ENCODE data around the gene MEIS2.

Gene MEIS2

DNA sequence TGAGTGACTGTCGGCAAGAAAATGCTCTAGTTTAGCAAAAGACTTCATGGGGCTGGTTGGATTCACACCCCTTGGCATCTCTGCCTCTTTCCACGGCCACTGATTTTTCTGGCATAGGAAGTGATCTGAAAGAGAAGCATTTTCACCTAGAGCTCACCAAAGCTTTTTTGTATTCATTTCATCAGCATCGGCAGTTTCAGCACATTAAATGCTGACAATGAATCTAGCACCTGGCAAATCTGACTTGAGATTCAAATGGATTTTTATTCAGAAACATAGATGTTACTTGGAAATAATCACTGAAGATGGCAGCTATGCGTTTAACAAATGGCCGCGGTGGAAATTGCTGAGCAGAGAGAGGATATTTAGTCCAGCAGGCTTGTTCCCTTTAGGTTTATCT lies 155.9 kb downstream of the MEIS2 start:
- H3K4me1 ChIP-seq (ENCODE audit: insufficient read depth, low read length), result peaks cover 14% of the 10 kb centered on the region; the same call in 1 of the 2 replicates
- H3K27me3 ChIP-seq (ENCODE audit: insufficient read depth, low read length), result no peaks in the 10 kb centered on the region
- H3K9ac ChIP-seq (ENCODE audit: low read depth, low read length), result no peak overlapping the region
- no peaks in the 10 kb centered on the region for H3K9me3 ChIP-seq (ENCODE audit: insufficient read depth, low read depth, low read length)
- H3K27ac ChIP-seq (ENCODE audit: low read length), result no peak overlapping the region
- H3K36me3 ChIP-seq (ENCODE audit: insufficient read depth, low read depth, low read length), result no peaks in the 10 kb centered on the region
- no peak overlapping the region for H3K4me3 ChIP-seq (ENCODE audit: low read length)

DNA sequence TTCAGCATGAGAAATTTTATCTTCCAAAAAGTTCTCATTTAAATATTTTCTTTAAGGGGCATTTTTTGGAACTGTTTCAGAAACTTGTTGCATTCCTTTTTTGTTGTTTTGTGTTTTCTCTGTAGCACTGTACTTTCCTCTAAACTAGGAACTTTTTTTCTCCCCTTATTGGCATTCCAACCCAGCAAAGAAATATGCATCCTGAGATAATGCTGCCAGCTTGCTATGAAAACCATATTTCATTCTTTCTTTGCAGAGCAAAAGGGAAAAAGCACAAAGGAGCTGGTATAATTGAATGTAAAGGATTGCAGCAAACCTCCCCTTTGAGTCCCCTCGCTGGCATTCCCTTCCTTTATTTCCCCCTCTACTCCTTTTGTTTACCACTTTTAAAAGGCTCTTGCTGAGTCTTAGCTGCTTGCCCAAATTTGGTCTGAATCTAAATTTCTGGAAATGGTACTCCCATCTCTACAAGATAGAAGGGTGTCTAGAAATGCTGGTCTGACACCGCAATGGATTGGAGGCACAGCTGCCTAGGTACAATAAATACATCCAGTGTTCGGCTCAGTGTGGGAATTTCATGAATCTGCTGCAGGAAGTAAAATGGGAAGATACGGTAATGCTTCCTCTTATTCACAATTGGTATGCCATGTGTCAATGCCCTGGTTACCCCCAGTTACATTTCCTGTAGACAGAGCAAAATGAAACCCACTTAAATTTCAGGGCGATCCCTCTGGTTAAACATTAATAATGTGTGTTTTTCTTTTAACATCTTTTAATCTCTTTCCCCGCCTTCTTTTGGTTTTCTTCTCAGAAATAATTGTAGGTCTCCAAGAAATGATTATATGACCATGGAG lies 156.6 kb downstream of the MEIS2 start:
- Histone ChIP-seq H3K4me3 (ENCODE audit: low read length) (no peak overlapping the region), H3K27ac (ENCODE audit: low read length) (no peak overlapping the region), H3K4me1 (ENCODE audit: insufficient read depth, low read length) (peaks cover 12% of the 10 kb centered on the region; the same call in 1 of the 2 replicates), H3K27me3 (ENCODE audit: insufficient read depth, low read length) (no peaks in the 10 kb centered on the region), H3K9me3 (ENCODE audit: insufficient read depth, low read depth, low read length) (no peaks in the 10 kb centered on the region), H3K36me3 (ENCODE audit: insufficient read depth, low read depth, low read length) (no peaks in the 10 kb centered on the region), H3K9ac (ENCODE audit: low read depth, low read length) (peak overlapping the region; percentile 3; the same call in 1 of the 2 replicates)

DNA sequence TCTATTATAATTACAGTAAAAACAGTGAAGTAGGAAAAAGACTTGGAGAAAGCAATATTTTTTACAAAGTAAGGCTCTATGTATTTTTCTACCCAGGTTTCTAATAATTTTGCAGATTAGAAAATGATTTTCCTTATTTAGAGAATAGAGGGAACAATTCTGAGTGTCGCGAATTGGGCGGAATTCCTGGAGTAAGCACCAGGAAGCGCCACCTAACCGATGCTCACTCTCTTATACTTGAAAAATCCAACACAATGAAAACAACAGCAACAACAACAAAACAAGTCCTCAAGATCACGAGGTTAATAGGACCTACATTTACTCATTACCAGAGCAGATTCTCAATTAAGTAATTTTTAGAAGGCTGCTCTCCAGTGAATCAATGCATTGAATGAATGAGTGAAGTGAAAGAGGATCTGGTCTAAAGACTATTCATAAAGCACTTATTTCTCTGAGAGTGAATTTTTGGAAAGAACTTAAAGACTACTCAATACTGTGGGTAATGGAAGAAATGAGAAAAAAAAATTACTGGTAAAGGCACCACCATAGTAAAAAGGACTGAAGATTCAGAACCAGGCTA lies 158.0 kb downstream of the MEIS2 start:
- Histone ChIP-seq H3K9ac (ENCODE audit: low read depth, low read length) (no peak overlapping the region), H3K27ac (ENCODE audit: low read length) (no peak overlapping the region), H3K4me3 (ENCODE audit: low read length) (no peak overlapping the region), H3K27me3 (ENCODE audit: insufficient read depth, low read length) (no peaks in the 10 kb centered on the region), H3K4me1 (ENCODE audit: insufficient read depth, low read length) (peaks cover 11% of the 10 kb centered on the region; the same call in 1 of the 2 replicates), H3K36me3 (ENCODE audit: insufficient read depth, low read depth, low read length) (no peaks in the 10 kb centered on the region), H3K9me3 (ENCODE audit: insufficient read depth, low read depth, low read length) (no peaks in the 10 kb centered on the region)

DNA sequence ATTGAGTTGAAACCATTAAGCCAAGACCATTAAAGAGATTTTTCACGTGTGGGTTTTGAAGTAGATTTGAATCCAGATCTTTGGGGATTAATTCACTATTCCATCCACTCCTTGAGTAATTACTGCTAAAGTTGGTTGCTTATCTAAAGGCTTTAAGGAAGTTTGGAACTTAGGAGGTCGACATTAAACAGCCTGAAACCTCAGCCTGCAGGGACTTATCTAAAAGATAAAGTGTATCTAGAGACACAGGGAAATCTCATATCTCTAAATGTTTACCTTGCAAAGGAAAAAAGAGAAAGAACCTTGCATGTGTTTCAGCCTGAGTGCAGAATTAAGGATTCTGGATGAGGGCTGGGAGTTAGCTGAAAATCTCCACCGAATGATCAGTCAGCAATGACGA lies 158.6 kb downstream of the MEIS2 start:
- Histone ChIP-seq H3K9ac (ENCODE audit: low read depth, low read length) (no peak overlapping the region), H3K27me3 (ENCODE audit: insufficient read depth, low read length) (no peaks in the 10 kb centered on the region), H3K36me3 (ENCODE audit: insufficient read depth, low read depth, low read length) (no peaks in the 10 kb centered on the region), H3K27ac (ENCODE audit: low read length) (no peak overlapping the region), H3K9me3 (ENCODE audit: insufficient read depth, low read depth, low read length) (no peaks in the 10 kb centered on the region), H3K4me3 (ENCODE audit: low read length) (no peak overlapping the region), H3K4me1 (ENCODE audit: insufficient read depth, low read length) (peaks cover 11% of the 10 kb centered on the region; the same call in 1 of the 2 replicates)

DNA sequence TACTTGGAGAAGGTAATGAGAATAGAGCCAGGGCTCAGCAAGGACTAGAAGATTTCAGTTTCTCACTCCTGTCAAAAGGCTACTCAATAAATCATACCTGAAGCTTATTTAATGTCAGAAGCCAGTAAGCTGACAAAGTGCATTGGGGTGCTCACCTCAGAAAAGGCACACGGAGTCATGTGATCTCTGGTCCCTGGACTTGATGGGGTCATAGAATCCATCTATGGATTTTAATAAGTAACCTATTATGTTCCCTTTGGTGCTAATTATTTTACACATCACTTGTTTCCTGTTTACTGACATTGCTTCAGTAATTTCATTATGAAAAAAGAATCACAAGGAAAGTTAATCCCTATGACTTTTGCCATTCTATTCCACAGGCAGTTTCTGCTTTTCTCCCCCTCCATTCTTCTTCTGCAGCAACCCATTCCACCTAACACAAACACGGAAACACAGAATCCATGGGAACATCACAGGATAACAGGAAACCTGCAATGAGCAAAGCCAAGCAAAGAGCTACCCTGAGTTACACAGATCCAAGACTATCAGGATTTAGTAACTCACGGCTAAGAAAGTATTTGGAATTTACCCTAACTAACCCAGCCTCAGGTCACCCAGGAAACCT lies 159.6 kb downstream of the MEIS2 start:
- H3K9ac ChIP-seq (ENCODE audit: low read depth, low read length), result no peak overlapping the region
- no peak overlapping the region for H3K27ac ChIP-seq (ENCODE audit: low read length)
- no peak overlapping the region for H3K4me3 ChIP-seq (ENCODE audit: low read length)
- H3K4me1 ChIP-seq (ENCODE audit: insufficient read depth, low read length), result peaks cover 11% of the 10 kb centered on the region; the same call in 1 of the 2 replicates
- no peaks in the 10 kb centered on the region for H3K27me3 ChIP-seq (ENCODE audit: insufficient read depth, low read length)
- H3K36me3 ChIP-seq (ENCODE audit: insufficient read depth, low read depth, low read length), result no peaks in the 10 kb centered on the region
- no peaks in the 10 kb centered on the region for H3K9me3 ChIP-seq (ENCODE audit: insufficient read depth, low read depth, low read length)

DNA sequence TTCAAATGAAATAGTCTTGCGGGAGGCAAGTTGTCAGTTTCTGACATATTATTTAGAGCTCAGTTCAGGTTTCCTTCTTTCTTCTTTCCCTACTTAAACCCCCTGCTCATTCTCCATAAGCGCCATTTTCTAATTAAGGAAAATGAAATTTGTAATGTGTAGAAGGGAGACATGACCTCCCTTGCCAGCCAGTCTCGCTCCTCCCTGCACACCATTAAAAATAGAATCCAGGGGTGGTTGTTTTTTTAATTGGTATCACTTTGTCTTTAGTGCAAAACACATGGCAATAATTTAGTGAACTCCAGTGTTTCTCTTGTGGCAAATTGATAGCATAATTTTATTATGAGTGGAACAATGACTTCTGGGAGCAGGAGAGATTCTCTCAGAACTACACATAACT lies 160.1 kb downstream of the MEIS2 start:
- Histone ChIP-seq H3K4me3 (ENCODE audit: low read length) (no peak overlapping the region), H3K4me1 (ENCODE audit: insufficient read depth, low read length) (peaks cover 11% of the 10 kb centered on the region; the same call in 1 of the 2 replicates), H3K36me3 (ENCODE audit: insufficient read depth, low read depth, low read length) (no peaks in the 10 kb centered on the region), H3K9me3 (ENCODE audit: insufficient read depth, low read depth, low read length) (no peaks in the 10 kb centered on the region), H3K9ac (ENCODE audit: low read depth, low read length) (no peak overlapping the region), H3K27ac (ENCODE audit: low read length) (no peak overlapping the region), H3K27me3 (ENCODE audit: insufficient read depth, low read length) (no peaks in the 10 kb centered on the region)

DNA sequence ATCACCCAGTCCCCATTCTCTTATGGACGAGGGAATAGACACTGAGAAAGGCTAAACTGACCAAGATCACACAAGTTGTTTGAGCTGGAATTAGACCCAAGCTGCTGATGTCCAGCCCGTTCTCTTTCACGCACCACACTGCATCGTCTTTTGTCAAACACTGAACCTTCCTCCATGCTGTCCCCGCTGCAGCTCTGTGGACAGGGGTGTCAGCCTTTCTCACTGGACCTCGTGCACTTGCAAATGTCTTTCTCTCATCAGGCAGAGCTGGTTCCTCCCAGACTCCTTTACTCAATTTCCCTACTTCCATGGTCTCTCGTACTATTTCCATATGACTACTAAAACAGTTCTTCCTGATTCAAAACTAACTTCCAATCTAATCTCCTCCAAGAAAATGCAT lies 161.6 kb downstream of the MEIS2 start:
- Histone ChIP-seq H3K36me3 (ENCODE audit: insufficient read depth, low read depth, low read length) (no peaks in the 10 kb centered on the region), H3K9ac (ENCODE audit: low read depth, low read length) (no peak overlapping the region), H3K27ac (ENCODE audit: low read length) (no peak overlapping the region), H3K27me3 (ENCODE audit: insufficient read depth, low read length) (no peaks in the 10 kb centered on the region), H3K9me3 (ENCODE audit: insufficient read depth, low read depth, low read length) (no peaks in the 10 kb centered on the region), H3K4me1 (ENCODE audit: insufficient read depth, low read length) (peaks cover 6% of the 10 kb centered on the region; the same call in 1 of the 2 replicates), H3K4me3 (ENCODE audit: low read length) (no peak overlapping the region)

DNA sequence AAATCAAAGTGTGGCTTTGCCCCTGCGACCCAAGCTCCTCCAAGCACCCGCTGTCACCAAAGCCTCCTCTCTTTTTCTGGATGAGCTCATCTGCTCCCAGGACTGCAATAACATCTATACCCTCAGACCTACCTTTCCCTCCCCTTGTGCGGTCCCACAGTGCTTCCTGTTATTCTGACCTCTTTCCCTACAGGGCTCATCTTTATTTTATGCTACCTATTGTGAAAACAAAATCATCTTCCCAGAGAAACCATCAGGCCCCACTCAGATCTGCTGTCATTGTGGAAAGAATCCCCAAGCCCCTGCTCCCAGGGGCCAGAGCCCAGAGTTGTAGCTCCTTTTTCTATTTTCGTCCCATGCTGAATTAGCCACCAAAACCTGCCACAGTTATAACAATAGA lies 162.2 kb downstream of the MEIS2 start:
- no peaks in the 10 kb centered on the region for H3K9me3 ChIP-seq (ENCODE audit: insufficient read depth, low read depth, low read length)
- H3K4me3 ChIP-seq (ENCODE audit: low read length), result no peak overlapping the region
- no peaks in the 10 kb centered on the region for H3K36me3 ChIP-seq (ENCODE audit: insufficient read depth, low read depth, low read length)
- no peak overlapping the region for H3K9ac ChIP-seq (ENCODE audit: low read depth, low read length)
- H3K27me3 ChIP-seq (ENCODE audit: insufficient read depth, low read length), result no peaks in the 10 kb centered on the region
- H3K4me1 ChIP-seq (ENCODE audit: insufficient read depth, low read length), result peaks cover under 1% of the 10 kb centered on the region; the same call in 1 of the 2 replicates
- no peak overlapping the region for H3K27ac ChIP-seq (ENCODE audit: low read length)

DNA sequence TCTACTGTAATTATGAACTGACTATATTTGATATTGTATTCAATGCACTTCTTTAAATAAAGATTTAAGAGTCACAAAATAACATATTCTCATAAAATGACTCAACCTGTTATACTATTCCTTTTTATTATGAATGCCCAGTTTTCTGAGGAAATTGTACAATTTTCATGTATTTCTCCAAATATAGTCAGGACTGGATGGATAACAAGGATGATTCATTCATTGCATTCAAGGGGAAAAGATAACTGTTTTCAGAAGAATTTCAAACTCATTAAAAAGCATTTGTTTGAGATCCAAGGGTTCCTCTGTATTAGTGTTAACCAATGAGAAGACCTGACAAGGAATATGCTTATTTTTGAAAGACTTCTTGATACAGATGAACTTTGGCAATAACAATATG lies 163.7 kb downstream of the MEIS2 start:
- Histone ChIP-seq H3K36me3 (ENCODE audit: insufficient read depth, low read depth, low read length) (no peaks in the 10 kb centered on the region), H3K4me3 (ENCODE audit: low read length) (no peak overlapping the region), H3K27me3 (ENCODE audit: insufficient read depth, low read length) (no peaks in the 10 kb centered on the region), H3K4me1 (ENCODE audit: insufficient read depth, low read length) (no peaks in the 10 kb centered on the region), H3K9ac (ENCODE audit: low read depth, low read length) (no peak overlapping the region), H3K9me3 (ENCODE audit: insufficient read depth, low read depth, low read length) (no peaks in the 10 kb centered on the region), H3K27ac (ENCODE audit: low read length) (no peak overlapping the region)

DNA sequence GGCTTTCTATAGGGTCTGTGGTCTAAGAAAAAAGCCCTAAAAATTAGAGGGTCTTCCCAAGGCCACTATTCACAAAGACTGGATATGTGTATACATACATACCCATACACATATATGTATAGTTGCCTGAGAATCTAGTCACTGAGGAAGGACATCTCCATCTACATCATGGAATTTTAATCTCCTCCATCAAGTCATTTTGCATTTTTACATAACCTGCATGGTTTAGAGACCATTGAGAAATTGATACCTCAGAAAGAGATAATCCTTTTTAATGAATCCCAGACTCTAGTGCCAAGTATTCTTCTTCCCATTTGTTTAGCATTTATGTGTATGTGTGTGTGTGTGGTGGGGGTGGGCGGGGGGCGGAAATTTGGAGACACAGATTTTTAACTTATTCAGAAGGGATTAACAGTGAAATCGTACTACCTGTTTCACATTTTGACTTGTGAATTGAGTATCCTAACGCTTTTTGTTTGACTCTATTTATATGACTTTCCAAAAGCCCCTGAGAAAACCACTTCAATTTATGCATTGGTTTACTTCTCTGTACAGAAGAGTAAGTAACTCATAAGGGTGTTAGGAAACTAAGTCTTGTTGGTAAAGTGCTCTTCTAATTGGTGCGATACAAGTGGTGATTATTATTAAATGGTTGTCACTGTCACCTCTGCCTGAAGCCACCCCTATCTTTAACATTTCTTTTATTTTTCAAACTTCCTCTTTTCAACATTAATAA lies 166.9 kb downstream of the MEIS2 start:
- no peaks in the 10 kb centered on the region for H3K36me3 ChIP-seq (ENCODE audit: insufficient read depth, low read depth, low read length)
- H3K4me3 ChIP-seq (ENCODE audit: low read length), result no peak overlapping the region

DNA sequence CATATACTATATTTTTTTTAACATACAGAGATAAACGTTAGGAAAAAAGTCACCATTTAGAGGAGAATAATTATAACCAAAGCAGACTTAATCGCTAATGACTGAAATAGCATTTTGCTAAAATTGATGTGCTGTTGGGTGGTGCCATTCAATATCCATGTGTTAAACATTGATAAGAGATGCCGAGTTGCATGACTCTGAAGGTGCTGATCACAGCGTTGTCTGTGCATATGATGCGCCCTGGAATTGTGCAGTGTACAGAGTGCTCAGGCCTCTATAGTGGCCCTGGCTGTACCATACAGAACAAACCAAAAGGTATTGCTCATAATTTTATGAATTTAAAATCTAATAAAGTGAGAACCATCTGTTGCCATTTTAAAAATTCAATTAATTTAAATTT lies 168.3 kb downstream of the MEIS2 start:
- no peaks in the 10 kb centered on the region for H3K27me3 ChIP-seq (ENCODE audit: insufficient read depth, low read length)
- no peaks in the 10 kb centered on the region for H3K4me1 ChIP-seq (ENCODE audit: insufficient read depth, low read length)
- H3K27ac ChIP-seq (ENCODE audit: low read length), result no peak overlapping the region
- H3K9ac ChIP-seq (ENCODE audit: low read depth, low read length), result no peak overlapping the region
- H3K36me3 ChIP-seq (ENCODE audit: insufficient read depth, low read depth, low read length), result no peaks in the 10 kb centered on the region
- no peak overlapping the region for H3K4me3 ChIP-seq (ENCODE audit: low read length)
- no peaks in the 10 kb centered on the region for H3K9me3 ChIP-seq (ENCODE audit: insufficient read depth, low read depth, low read length)

More for the DNA sequence above, 166.9 kb downstream of the MEIS2 start:
- no peak overlapping the region for H3K27ac ChIP-seq (ENCODE audit: low read length)
- no peak overlapping the region for H3K9ac ChIP-seq (ENCODE audit: low read depth, low read length)
- no peaks in the 10 kb centered on the region for H3K27me3 ChIP-seq (ENCODE audit: insufficient read depth, low read length)
- H3K9me3 ChIP-seq (ENCODE audit: insufficient read depth, low read depth, low read length), result no peaks in the 10 kb centered on the region
- H3K4me1 ChIP-seq (ENCODE audit: insufficient read depth, low read length), result no peaks in the 10 kb centered on the region
